ENCODE measurements around the gene GOLGA6D.

The GOLGA6D gene

DNA sequence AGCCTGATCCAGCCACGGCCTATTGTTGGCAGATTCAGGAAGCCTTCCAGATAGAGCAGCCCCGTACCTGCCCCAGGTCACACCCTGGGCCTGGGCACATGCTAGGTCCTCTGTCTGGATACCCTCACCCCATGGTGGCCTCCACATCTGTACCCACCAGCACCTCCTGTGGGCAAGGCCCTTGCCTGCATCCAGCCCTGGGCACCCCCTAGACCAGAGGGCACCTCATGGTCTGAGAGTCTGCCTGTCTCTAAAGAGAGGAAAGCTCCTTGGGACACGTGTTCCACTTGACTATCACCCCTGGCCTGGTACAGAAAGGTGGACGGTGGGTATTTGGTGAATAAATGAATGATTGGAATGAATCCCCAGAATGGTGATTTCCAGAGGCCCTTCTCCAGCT lies 44.4 kb downstream of the GOLGA6D start:
- no peak for TF ChIP-seq ARNTL (CRISPR knock-in tag; IDR thresholded peaks at IDR 0.05; ENCODE audit: borderline replicate concordance, low read depth)
- ATAC-seq = no peak

DNA sequence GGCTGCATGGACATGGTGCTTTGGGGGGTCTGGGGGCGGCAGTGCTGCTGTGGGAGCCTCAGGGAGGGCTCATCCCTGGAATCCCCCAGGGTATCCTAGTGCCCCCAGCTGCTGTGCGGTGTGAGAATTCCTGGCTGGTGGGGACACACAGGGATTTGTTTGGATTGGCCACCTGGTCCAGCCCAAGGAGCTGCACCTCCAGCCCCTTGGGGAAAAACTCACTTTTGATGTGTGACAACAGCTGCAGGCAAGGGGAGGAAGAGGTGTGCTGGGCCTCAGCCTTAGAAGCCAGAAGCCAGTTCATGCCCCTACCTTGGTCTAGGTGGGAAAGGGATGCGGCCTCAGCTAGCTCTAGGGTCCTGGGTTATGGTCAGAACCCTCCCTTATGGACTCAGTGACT lies 44.9 kb downstream of the GOLGA6D start:
- ATAC-seq = no peak
- TF ChIP-seq ARNTL (CRISPR knock-in tag; IDR thresholded peaks at IDR 0.05; ENCODE audit: borderline replicate concordance, low read depth) (no peak), ZFP30 (CRISPR knock-in tag; IDR thresholded peaks at IDR 0.05) (no peak), TCF4 (CRISPR knock-in tag; IDR thresholded peaks at IDR 0.05; ENCODE audit: borderline replicate concordance) (no peak), CSDC2 (CRISPR knock-in tag; IDR thresholded peaks at IDR 0.05) (no peak), RARB (CRISPR knock-in tag; IDR thresholded peaks at IDR 0.05) (no peak), ZFP3 (CRISPR knock-in tag; IDR thresholded peaks at IDR 0.05) (no peak), SNAI2 (CRISPR knock-in tag; IDR thresholded peaks at IDR 0.05) (no peak), ISL1 (CRISPR knock-in tag; IDR thresholded peaks at IDR 0.05) (no peak), BACH2 (CRISPR knock-in tag; IDR thresholded peaks at IDR 0.05; ENCODE audit: borderline replicate concordance) (no peak), PPARA (CRISPR knock-in tag; IDR thresholded peaks at IDR 0.05; ENCODE audit: borderline replicate concordance) (no peak), ZNF70 (CRISPR knock-in tag; IDR thresholded peaks at IDR 0.05) (no peak), ESRRG (CRISPR knock-in tag; IDR thresholded peaks at IDR 0.05) (no peak), TOX (CRISPR knock-in tag; IDR thresholded peaks at IDR 0.05; ENCODE audit: borderline replicate concordance) (no peak), OSR1 (CRISPR knock-in tag; IDR thresholded peaks at IDR 0.05) (no peak), GLIS3 (CRISPR knock-in tag; IDR thresholded peaks at IDR 0.05) (no peak), ZNF8 (CRISPR knock-in tag; IDR thresholded peaks at IDR 0.05) (no peak), ZNF565 (CRISPR knock-in tag; conservative IDR thresholded peaks at IDR 0.05; ENCODE audit: low read depth) (no peak)
- TF ChIP-seq, protein P1, sequence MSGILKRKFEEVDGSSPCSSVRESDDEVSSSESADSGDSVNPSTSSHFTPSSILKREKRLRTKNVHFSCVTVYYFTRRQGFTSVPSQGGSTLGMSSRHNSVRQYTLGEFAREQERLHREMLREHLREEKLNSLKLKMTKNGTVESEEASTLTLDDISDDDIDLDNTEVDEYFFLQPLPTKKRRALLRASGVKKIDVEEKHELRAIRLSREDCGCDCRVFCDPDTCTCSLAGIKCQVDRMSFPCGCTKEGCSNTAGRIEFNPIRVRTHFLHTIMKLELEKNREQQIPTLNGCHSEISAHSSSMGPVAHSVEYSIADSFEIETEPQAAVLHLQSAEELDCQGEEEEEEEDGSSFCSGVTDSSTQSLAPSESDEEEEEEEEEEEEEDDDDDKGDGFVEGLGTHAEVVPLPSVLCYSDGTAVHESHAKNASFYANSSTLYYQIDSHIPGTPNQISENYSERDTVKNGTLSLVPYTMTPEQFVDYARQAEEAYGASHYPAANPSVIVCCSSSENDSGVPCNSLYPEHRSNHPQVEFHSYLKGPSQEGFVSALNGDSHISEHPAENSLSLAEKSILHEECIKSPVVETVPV (CRISPR knock-in tag; IDR thresholded peaks at IDR 0.05) = no peak
- TF ChIP-seq, protein P2, sequence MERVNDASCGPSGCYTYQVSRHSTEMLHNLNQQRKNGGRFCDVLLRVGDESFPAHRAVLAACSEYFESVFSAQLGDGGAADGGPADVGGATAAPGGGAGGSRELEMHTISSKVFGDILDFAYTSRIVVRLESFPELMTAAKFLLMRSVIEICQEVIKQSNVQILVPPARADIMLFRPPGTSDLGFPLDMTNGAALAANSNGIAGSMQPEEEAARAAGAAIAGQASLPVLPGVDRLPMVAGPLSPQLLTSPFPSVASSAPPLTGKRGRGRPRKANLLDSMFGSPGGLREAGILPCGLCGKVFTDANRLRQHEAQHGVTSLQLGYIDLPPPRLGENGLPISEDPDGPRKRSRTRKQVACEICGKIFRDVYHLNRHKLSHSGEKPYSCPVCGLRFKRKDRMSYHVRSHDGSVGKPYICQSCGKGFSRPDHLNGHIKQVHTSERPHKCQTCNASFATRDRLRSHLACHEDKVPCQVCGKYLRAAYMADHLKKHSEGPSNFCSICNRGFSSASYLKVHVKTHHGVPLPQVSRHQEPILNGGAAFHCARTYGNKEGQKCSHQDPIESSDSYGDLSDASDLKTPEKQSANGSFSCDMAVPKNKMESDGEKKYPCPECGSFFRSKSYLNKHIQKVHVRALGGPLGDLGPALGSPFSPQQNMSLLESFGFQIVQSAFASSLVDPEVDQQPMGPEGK (CRISPR knock-in tag; IDR thresholded peaks at IDR 0.05; ENCODE audit: borderline replicate concordance) = no peak
- TF ChIP-seq, protein P3, sequence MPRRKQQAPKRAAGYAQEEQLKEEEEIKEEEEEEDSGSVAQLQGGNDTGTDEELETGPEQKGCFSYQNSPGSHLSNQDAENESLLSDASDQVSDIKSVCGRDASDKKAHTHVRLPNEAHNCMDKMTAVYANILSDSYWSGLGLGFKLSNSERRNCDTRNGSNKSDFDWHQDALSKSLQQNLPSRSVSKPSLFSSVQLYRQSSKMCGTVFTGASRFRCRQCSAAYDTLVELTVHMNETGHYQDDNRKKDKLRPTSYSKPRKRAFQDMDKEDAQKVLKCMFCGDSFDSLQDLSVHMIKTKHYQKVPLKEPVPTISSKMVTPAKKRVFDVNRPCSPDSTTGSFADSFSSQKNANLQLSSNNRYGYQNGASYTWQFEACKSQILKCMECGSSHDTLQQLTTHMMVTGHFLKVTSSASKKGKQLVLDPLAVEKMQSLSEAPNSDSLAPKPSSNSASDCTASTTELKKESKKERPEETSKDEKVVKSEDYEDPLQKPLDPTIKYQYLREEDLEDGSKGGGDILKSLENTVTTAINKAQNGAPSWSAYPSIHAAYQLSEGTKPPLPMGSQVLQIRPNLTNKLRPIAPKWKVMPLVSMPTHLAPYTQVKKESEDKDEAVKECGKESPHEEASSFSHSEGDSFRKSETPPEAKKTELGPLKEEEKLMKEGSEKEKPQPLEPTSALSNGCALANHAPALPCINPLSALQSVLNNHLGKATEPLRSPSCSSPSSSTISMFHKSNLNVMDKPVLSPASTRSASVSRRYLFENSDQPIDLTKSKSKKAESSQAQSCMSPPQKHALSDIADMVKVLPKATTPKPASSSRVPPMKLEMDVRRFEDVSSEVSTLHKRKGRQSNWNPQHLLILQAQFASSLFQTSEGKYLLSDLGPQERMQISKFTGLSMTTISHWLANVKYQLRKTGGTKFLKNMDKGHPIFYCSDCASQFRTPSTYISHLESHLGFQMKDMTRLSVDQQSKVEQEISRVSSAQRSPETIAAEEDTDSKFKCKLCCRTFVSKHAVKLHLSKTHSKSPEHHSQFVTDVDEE (CRISPR knock-in tag; IDR thresholded peaks at IDR 0.05) = no peak

DNA sequence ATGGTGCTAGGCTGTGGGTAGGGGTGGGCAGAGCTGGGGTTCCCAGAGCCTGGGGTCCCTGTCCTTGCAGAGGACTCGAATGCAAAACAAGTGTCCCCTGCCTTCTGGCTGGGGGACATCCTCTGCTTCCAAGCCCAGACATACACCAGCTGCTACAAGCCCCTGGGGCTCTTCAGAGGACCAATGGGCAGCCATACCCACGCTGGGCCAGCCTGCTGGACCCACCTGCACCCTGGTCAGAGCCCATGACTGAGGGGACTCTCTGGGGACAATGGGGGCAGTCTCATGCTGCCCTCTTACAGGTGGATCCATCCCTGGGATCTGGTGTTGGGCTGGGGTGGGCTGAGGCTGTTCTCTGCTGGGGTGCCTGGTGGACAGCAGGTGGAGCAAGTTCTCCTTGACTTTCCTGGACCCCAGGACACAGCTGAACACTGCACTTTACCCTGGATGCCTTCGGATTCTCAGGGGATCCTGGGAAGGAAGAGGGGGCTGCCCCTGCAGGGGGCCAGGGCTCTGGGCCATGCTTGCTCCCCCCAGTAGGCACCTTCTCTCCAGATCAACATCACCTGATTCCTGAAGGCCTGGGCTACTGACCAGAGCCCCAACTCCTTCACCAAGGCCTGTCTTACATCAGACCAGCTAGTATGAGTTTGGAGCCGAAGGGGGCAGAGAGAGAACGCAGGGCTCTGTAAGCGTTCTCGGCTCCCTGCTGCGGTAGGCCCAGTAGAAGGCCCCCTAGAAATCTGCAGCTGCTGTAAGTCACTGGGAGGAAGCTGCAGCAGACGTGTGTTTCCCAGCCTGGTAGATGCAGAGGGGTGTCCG lies 46.1 kb downstream of the GOLGA6D start:
- no peak for TF ChIP-seq ARNTL (CRISPR knock-in tag; IDR thresholded peaks at IDR 0.05; ENCODE audit: borderline replicate concordance, low read depth)
- TF ChIP-seq, protein P4, sequence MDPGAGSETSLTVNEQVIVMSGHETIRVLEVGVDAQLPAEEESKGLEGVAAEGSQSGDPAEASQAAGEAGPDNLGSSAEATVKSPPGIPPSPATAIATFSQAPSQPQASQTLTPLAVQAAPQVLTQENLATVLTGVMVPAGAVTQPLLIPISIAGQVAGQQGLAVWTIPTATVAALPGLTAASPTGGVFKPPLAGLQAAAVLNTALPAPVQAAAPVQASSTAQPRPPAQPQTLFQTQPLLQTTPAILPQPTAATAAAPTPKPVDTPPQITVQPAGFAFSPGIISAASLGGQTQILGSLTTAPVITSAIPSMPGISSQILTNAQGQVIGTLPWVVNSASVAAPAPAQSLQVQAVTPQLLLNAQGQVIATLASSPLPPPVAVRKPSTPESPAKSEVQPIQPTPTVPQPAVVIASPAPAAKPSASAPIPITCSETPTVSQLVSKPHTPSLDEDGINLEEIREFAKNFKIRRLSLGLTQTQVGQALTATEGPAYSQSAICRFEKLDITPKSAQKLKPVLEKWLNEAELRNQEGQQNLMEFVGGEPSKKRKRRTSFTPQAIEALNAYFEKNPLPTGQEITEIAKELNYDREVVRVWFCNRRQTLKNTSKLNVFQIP (CRISPR knock-in tag; IDR thresholded peaks at IDR 0.05; ENCODE audit: borderline replicate concordance, low read depth) = no peak
- no peak for TF ChIP-seq GLIS3 (CRISPR knock-in tag; IDR thresholded peaks at IDR 0.05)
- TF ChIP-seq, protein P1 (CRISPR knock-in tag; IDR thresholded peaks at IDR 0.05) = no peak
- no peak for TF ChIP-seq SNAI2 (CRISPR knock-in tag; IDR thresholded peaks at IDR 0.05)
- TF ChIP-seq ISL1 (CRISPR knock-in tag; IDR thresholded peaks at IDR 0.05) = no peak
- TF ChIP-seq, protein P2 (CRISPR knock-in tag; IDR thresholded peaks at IDR 0.05; ENCODE audit: borderline replicate concordance) = no peak
- TF ChIP-seq RARB (CRISPR knock-in tag; IDR thresholded peaks at IDR 0.05) = no peak
- TF ChIP-seq ESRRG (CRISPR knock-in tag; IDR thresholded peaks at IDR 0.05) = no peak
- TF ChIP-seq, protein P5, sequence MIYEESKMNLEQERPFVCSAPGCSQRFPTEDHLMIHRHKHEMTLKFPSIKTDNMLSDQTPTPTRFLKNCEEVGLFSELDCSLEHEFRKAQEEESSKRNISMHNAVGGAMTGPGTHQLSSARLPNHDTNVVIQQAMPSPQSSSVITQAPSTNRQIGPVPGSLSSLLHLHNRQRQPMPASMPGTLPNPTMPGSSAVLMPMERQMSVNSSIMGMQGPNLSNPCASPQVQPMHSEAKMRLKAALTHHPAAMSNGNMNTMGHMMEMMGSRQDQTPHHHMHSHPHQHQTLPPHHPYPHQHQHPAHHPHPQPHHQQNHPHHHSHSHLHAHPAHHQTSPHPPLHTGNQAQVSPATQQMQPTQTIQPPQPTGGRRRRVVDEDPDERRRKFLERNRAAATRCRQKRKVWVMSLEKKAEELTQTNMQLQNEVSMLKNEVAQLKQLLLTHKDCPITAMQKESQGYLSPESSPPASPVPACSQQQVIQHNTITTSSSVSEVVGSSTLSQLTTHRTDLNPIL (CRISPR knock-in tag; IDR thresholded peaks at IDR 0.05; ENCODE audit: low read depth) = no peak
- no peak for TF ChIP-seq ZFP3 (CRISPR knock-in tag; IDR thresholded peaks at IDR 0.05)
- TF ChIP-seq CSDC2 (CRISPR knock-in tag; IDR thresholded peaks at IDR 0.05) = no peak
- no peak for TF ChIP-seq PPARA (CRISPR knock-in tag; IDR thresholded peaks at IDR 0.05; ENCODE audit: borderline replicate concordance)
- no peak for ATAC-seq
